MM.1S (cell line): ENCODE measurements around the gene ADORA2B.

Experiments
- DNase-seq: peaks from one replicate; pipeline ENCODE4 v3.0.0-alpha.2; 2015
- H2AFZ ChIP-seq: fragments of 300-600 bp; sonication (generic); 2 replicates; pipeline ENCODE4 v1.6.0; 2016; ENCODE audit warnings: antibody characterized with exemption, low read length
- H3F3A ChIP-seq: fragments of 300-600 bp; sonication (generic); 2 replicates; pipeline ENCODE4 v1.6.1; 2016; ENCODE audit warnings: mild to moderate bottlenecking, antibody characterized with exemption, low read length, moderate library complexity, mixed read lengths; ENCODE audit not compliant: insufficient read depth
- H3K27ac ChIP-seq: fragments of 300-600 bp; sonication (generic); 2 replicates; pipeline ENCODE4 v1.5.1; 2016; ENCODE audit warnings: mild to moderate bottlenecking, low read length
- H3K27me3 ChIP-seq: fragments of 300-600 bp; sonication (generic); replicated peaks from 2 replicates; pipeline ENCODE4 v1.6.0; 2016; ENCODE audit warnings: low read length; ENCODE audit not compliant: insufficient read depth
- H3K36me3 ChIP-seq: fragments of 300-600 bp; sonication (generic); replicated peaks from 2 replicates; pipeline ENCODE4 v1.6.1; 2016; ENCODE audit warnings: mild to moderate bottlenecking, low read length, mixed read lengths; ENCODE audit not compliant: insufficient read depth
- H3K4me1 ChIP-seq: fragments of 300-600 bp; sonication (generic); 2 replicates; pipeline ENCODE4 v1.6.1; 2016; ENCODE audit warnings: low read length, mixed read lengths
- H3K4me2 ChIP-seq: fragments of 300-600 bp; sonication (generic); 2 replicates; pipeline ENCODE4 v1.6.0; 2016; ENCODE audit warnings: low read depth, low read length
- H3K4me3 ChIP-seq: fragments of 300-600 bp; sonication (generic); 2 replicates; pipeline ENCODE4 v1.5.1; 2016; ENCODE audit warnings: low read length, mixed read lengths
- H3K79me2 ChIP-seq: fragments of 300-600 bp; sonication (generic); 2 replicates; pipeline ENCODE4 v1.6.1; 2016; ENCODE audit warnings: mixed run types, low read length, mixed read lengths
- H3K9ac ChIP-seq: fragments of 300-600 bp; sonication (generic); 2 replicates; pipeline ENCODE4 v1.6.1; 2016; ENCODE audit warnings: low read length, mixed read lengths
- H3K9me2 ChIP-seq: fragments of 300-600 bp; sonication (generic); replicated peaks from 2 replicates; pipeline ENCODE4 v1.6.1; 2016; ENCODE audit warnings: mild to moderate bottlenecking, low read length, mixed read lengths; ENCODE audit not compliant: insufficient read depth
- H3K9me3 ChIP-seq: fragments of 300-600 bp; sonication (generic); replicated peaks from 2 replicates; pipeline ENCODE4 v1.6.1; 2016; ENCODE audit warnings: mild to moderate bottlenecking, low read length, mixed read lengths; ENCODE audit not compliant: insufficient read depth
- H4K20me1 ChIP-seq: fragments of 300-600 bp; sonication (generic); 2 replicates; pipeline ENCODE4 v1.6.1; 2016; ENCODE audit warnings: mild to moderate bottlenecking, low read length, moderate library complexity, mixed read lengths; ENCODE audit not compliant: insufficient read depth
- CTCF ChIP-seq: fragments of 300-600 bp; sonication (generic); IDR thresholded peaks from 2 replicates; pipeline ENCODE4 v1.5.1; 2016; ENCODE audit warnings: antibody characterized with exemption, low read length, mixed read lengths
- EZH2 ChIP-seq: fragments of 300-600 bp; sonication (generic); optimal IDR thresholded peaks from 2 replicates; pipeline ENCODE3; 2017; ENCODE audit warnings: low read depth, mild to moderate bottlenecking, antibody characterized with exemption, low read length, mixed read lengths
- EZH2phosphoT487 ChIP-seq: fragments of 300-600 bp; sonication (generic); IDR thresholded peaks from 2 replicates; pipeline ENCODE4 v1.6.1; 2018; ENCODE audit warnings: antibody characterized with exemption, low read length

ADORA2B gene

DNA sequence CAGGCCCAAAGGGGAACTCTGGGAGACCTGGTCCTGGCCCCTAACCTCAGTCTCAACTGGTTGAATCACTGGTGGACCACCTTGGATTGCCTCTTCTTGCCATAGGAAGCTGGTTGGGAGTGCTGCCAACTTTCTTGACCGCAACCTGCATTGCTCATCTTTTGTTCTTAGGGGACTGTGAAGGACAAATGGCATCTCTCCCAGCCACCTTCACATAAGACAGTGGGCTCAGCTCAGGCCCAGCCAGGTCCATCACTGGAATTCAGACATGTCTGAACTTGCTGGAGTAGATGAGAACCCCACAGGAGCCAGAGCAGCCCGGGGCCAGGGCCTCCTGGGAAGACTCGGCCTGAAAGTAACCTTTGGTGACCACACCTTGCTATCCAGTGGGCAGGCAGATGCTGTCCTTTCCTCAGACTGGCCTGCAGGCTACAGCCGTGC is 18.8 kb downstream of the ADORA2B start:
- no peak for DNase-seq
- no peaks in the 10 kb centered on the region for H4K20me1 ChIP-seq
- H3K27ac ChIP-seq, result no peak overlapping the region
- no peak overlapping the region for H3K9ac ChIP-seq
- no peak overlapping the region for H3K4me2 ChIP-seq
- H3F3A ChIP-seq, result peaks cover 8% of the 10 kb centered on the region; the same call in 1 of the 2 replicates
- no peaks in the 10 kb centered on the region for H3K27me3 ChIP-seq
- H2AFZ ChIP-seq, result no peak overlapping the region
- peaks cover 9% of the 10 kb centered on the region for H3K4me1 ChIP-seq
- TF ChIP-seq CTCF (no peak), EZH2 (no peak), EZH2phosphoT487 (no peak)
- no peak overlapping the region for H3K4me3 ChIP-seq
- H3K79me2 ChIP-seq, result no peaks in the 10 kb centered on the region
- no peaks in the 10 kb centered on the region for H3K36me3 ChIP-seq
- H3K9me2 ChIP-seq, result no peaks in the 10 kb centered on the region
- no peaks in the 10 kb centered on the region for H3K9me3 ChIP-seq

- Histone ChIP-seq H3K27ac (no peak overlapping the region), H3K4me2 (no peak overlapping the region), H3K9ac (no peak overlapping the region)
Measured at GRCh38 chr17:15965528-15965927, 20.6 kb downstream of the ADORA2B start.

GRCh38 chr17:15966183-15966878 is 21.4 kb downstream of the ADORA2B start:
- H3K27me3 ChIP-seq, result no peaks in the 10 kb centered on the region
- no peaks in the 10 kb centered on the region for H3K4me1 ChIP-seq
- H3K4me2 ChIP-seq, result no peak overlapping the region
- DNase-seq, result no peak
- TF ChIP-seq CTCF, result no peak
- TF ChIP-seq EZH2, result no peak
- TF ChIP-seq EZH2phosphoT487, result no peak
- H3K9me3 ChIP-seq, result no peaks in the 10 kb centered on the region
- H3K9ac ChIP-seq, result no peak overlapping the region
- no peak overlapping the region for H3K27ac ChIP-seq
- no peaks in the 10 kb centered on the region for H3K9me2 ChIP-seq
- H4K20me1 ChIP-seq, result no peaks in the 10 kb centered on the region
- H3K4me3 ChIP-seq, result no peak overlapping the region
- no peaks in the 10 kb centered on the region for H3K36me3 ChIP-seq
- H2AFZ ChIP-seq, result no peak overlapping the region
- H3F3A ChIP-seq, result no peaks in the 10 kb centered on the region
- H3K79me2 ChIP-seq, result no peaks in the 10 kb centered on the region

More at GRCh38 chr17:15965528-15965927, 20.6 kb downstream of the ADORA2B start:
- no peak overlapping the region for H2AFZ ChIP-seq
- H4K20me1 ChIP-seq, result no peaks in the 10 kb centered on the region
- no peaks in the 10 kb centered on the region for H3K9me2 ChIP-seq
- no peaks in the 10 kb centered on the region for H3K9me3 ChIP-seq
- no peak for TF ChIP-seq EZH2phosphoT487
- H3K36me3 ChIP-seq, result no peaks in the 10 kb centered on the region
- H3K27me3 ChIP-seq, result no peaks in the 10 kb centered on the region
- no peak for DNase-seq
- no peaks in the 10 kb centered on the region for H3K79me2 ChIP-seq
- H3K4me3 ChIP-seq, result no peak overlapping the region
- H3K4me1 ChIP-seq, result no peaks in the 10 kb centered on the region
- H3F3A ChIP-seq, result no peaks in the 10 kb centered on the region

DNA sequence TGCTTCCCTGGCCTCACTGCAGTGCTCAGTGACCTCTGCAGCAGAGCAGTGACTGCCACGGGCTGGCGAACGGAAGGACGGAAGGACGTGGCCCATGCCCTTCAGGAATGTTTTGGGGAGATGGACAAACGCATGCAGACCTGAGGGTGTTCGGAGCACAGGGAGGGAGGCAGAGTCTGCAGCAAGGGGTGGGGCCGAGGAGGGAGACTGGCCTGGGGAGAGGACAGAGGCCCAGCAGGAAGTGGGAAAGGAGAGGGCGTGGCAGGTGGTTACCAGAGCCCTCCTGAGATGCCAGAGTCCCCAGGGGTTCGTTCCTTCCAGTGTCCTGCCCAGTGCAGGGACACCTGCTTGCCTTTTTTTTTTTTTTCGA is 21.9 kb downstream of the ADORA2B start:
- Histone ChIP-seq H4K20me1 (no peaks in the 10 kb centered on the region), H3F3A (no peaks in the 10 kb centered on the region), H3K9me2 (no peaks in the 10 kb centered on the region), H3K79me2 (no peaks in the 10 kb centered on the region), H2AFZ (no peak overlapping the region), H3K27me3 (no peaks in the 10 kb centered on the region), H3K4me3 (no peak overlapping the region), H3K27ac (no peak overlapping the region), H3K4me2 (no peak overlapping the region), H3K36me3 (no peaks in the 10 kb centered on the region), H3K4me1 (no peaks in the 10 kb centered on the region), H3K9me3 (no peaks in the 10 kb centered on the region), H3K9ac (no peak overlapping the region)
- no peak for DNase-seq
- TF ChIP-seq CTCF (no peak), EZH2 (no peak), EZH2phosphoT487 (no peak)
